HFF-Myc (cell line): ENCODE measurements around the gene IL36RN.

Experiments used
- DNase-seq: peaks from one replicate; pipeline ENCODE4 v3.0.0-alpha.2; 2011; ENCODE audit warnings: low read depth; ENCODE audit errors: extremely low read depth
- H3K4me3 ChIP-seq: replicated peaks from 2 replicates; pipeline ENCODE4 v1.5.1; 2011; ENCODE audit warnings: low read depth, mild to moderate bottlenecking, control low read depth, low read length
- CTCF ChIP-seq: IDR thresholded peaks from 2 replicates; pipeline ENCODE4 v1.5.1; 2012; ENCODE audit warnings: mild to moderate bottlenecking, low read depth, low read length, control low read depth; ENCODE audit errors: missing control alignments

Gene IL36RN

GRCh38 chr2:113069676-113070605, 10.9 kb downstream of the IL36RN start:
- no peak for DNase-seq

GRCh38 chr2:113070606-113070975, 11.6 kb downstream of the IL36RN start:
- DNase-seq = no peak
- TF ChIP-seq CTCF = no peak
- H3K4me3 ChIP-seq = no peak overlapping the region

More at GRCh38 chr2:113069676-113070605, 10.9 kb downstream of the IL36RN start:
- no peak overlapping the region for H3K4me3 ChIP-seq
- TF ChIP-seq CTCF = no peak

- no peak for TF ChIP-seq CTCF
- no peak for DNase-seq
- no peak overlapping the region for H3K4me3 ChIP-seq
Measured at GRCh38 chr2:113072584-113072983, 13.6 kb downstream of the IL36RN start.

GRCh38 chr2:113073325-113073834, 14.4 kb downstream of the IL36RN start:
- no peak for DNase-seq
- no peak for TF ChIP-seq CTCF
- no peak overlapping the region for H3K4me3 ChIP-seq

- H3K4me3 ChIP-seq = no peak overlapping the region
- no peak for DNase-seq
- no peak for TF ChIP-seq CTCF
Measured at GRCh38 chr2:113075030-113075429, 16.0 kb downstream of the IL36RN start.

DNA sequence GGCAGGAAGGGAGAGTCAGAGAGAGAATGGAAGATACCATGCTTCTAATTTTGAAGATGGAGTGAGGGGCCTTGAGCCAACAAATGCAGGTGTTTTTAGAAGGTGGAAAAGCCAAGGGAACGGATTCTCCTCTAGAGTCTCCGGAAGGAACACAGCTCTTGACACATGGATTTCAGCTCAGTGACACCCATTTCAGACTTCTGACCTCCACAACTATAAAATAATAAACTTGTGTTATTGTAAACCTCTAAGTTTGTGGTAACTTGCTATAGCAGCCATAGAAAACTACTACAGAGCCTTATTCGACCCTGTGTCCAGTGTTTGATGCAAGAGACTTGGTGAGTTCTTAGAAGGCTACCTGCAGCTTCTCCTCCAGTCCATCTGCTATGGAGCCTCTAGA, 16.6 kb downstream of the IL36RN start:
- no peak overlapping the region for H3K4me3 ChIP-seq
- DNase-seq = no peak
- no peak for TF ChIP-seq CTCF
